Upper lobe of right lung (tissue), 1 donor: ENCODE data around the gene NBL1. TPM values are rescaled to one million over a fixed set of nuclear protein-coding genes. Genes with fewer than 3 reads are reported as not detected.

ENCODE experiments used
- ATAC-seq: fragments of 200-7000 bp; cut with Tn5 transposase; one replicate; pipeline ENCODE4 v1.9.1; 2020; ENCODE audit warnings: mild to moderate bottlenecking, moderate library complexity
- DNase-seq: peaks from one replicate; pipeline ENCODE4 v3.0.0-alpha.2; 2020
- H3K27ac ChIP-seq: fragments of 200-600 bp; one replicate; pipeline ENCODE4 v1.8.0; 2022
- H3K27me3 ChIP-seq: fragments of 200-600 bp; one replicate; pipeline ENCODE4 v1.8.0; 2022; ENCODE audit warnings: mild to moderate bottlenecking
- H3K36me3 ChIP-seq: fragments of 200-600 bp; one replicate; pipeline ENCODE4 v1.8.0; 2022
- H3K4me1 ChIP-seq: fragments of 200-600 bp; one replicate; pipeline ENCODE4 v1.8.0; 2022
- H3K4me3 ChIP-seq: fragments of 200-600 bp; one replicate; pipeline ENCODE4 v1.8.0; 2022; ENCODE audit warnings: mild to moderate bottlenecking
- H3K9me3 ChIP-seq: fragments of 200-600 bp; one replicate; pipeline ENCODE4 v1.8.0; 2022
- intact Hi-C: fragments of 100-400 bp; cut with DNase I; formaldehyde crosslinking; loops from one replicate; pipeline ENCODE4 v1.11.0; 2022
- total RNA-seq: library from RNA; stranded (reverse); fragmentation: NEBNext Ultra II Directional; extraction: Animal tissue kit (Norgen Biotek cat#: 25700); gene quantifications from one replicate; pipeline ENCODE4 v1.2.1, GENCODE V29; 2021
- TF ChIP-seq, protein P1 (sequence below): fragments of 200-600 bp; IDR thresholded peaks from one replicate; pipeline ENCODE4 v1.8.0; 2022; ENCODE audit warnings: antibody characterized with exemption
- donor health status: DM: no; HTN: yes; CAD: no; lungs with severe emphysema.

Gene NBL1
- total RNA-seq, 1 donor from 2014 or later: 218 TPM

DNA sequence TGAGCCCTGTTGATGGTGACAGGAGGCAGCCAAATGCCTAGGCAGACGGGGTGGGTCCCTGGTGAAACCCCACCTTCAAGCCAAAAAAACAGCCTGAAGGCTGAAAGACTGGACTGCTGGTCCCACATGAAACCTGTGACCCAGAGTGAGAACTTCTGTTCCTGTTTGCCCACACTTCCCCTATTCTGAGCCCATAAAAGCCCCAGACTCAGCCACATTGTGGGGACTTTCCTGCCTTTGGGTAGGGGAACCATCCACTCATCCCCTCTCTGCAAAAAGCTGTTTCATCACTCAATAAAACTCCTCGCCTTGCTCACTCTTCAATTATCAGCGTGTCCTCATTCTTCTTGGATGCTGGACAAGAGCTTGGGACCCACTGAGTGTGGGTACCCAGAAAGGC, 45.7 kb downstream of the NBL1 start:
- no peak overlapping the region for H3K27ac ChIP-seq
- no peak overlapping the region for H3K4me3 ChIP-seq
- H3K4me1 ChIP-seq: no peaks in the 10 kb centered on the region
- peaks cover 14% of the 10 kb centered on the region for H3K36me3 ChIP-seq
- no peaks in the 10 kb centered on the region for H3K9me3 ChIP-seq
- no peak for ATAC-seq
- intact Hi-C loops: no loop called here
- TF ChIP-seq, protein P1, sequence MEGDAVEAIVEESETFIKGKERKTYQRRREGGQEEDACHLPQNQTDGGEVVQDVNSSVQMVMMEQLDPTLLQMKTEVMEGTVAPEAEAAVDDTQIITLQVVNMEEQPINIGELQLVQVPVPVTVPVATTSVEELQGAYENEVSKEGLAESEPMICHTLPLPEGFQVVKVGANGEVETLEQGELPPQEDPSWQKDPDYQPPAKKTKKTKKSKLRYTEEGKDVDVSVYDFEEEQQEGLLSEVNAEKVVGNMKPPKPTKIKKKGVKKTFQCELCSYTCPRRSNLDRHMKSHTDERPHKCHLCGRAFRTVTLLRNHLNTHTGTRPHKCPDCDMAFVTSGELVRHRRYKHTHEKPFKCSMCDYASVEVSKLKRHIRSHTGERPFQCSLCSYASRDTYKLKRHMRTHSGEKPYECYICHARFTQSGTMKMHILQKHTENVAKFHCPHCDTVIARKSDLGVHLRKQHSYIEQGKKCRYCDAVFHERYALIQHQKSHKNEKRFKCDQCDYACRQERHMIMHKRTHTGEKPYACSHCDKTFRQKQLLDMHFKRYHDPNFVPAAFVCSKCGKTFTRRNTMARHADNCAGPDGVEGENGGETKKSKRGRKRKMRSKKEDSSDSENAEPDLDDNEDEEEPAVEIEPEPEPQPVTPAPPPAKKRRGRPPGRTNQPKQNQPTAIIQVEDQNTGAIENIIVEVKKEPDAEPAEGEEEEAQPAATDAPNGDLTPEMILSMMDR: no peak
- H3K27me3 ChIP-seq: no peaks in the 10 kb centered on the region
- DNase-seq: no peak

DNA sequence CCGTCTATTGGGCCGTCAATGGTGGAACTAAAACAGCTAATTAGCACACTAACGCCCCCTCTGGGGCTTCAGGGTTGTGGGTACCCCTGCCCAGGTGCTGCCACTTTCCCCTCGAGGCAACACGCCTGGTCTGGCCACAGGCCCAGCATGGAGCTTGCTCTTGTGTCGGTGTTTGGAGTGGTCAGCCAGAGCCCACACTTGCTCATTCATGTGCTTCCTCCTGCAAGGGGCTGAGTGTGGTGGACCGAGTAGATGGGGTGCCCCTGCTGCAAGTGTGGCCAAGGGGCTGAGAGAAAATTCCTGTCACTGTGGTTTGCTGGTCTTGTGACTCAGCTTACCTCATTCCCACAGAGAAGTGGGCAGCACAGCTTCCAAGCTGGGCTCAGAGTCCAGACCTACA, 46.2 kb downstream of the NBL1 start:
- no peak overlapping the region for H3K4me3 ChIP-seq
- no peak for DNase-seq
- intact Hi-C loops: no loop called here
- H3K27me3 ChIP-seq: no peaks in the 10 kb centered on the region
- no peak overlapping the region for H3K27ac ChIP-seq
- H3K9me3 ChIP-seq: no peaks in the 10 kb centered on the region
- TF ChIP-seq, protein P1: no peak
- no peak for ATAC-seq
- H3K36me3 ChIP-seq: peaks cover 14% of the 10 kb centered on the region
- no peaks in the 10 kb centered on the region for H3K4me1 ChIP-seq

DNA sequence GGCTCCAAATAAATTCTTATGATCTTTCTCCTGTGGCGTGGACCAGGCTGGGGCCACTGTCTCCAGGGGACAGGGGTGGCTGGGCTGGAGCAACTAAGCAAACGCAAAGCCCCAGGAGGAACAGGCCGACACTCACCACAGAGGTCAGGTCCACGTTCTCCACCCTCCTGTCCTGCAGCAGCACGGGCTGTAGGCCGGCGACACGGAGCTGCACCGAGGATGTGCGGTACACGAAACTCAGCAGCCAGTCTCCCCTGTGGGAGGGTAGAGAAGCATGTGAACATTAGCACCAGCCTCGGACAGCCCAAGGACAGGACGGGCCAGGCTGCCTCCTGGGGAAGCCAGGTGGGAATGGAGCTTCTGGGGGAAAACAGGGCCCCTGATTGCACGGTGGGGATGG, 50.2 kb downstream of the NBL1 start:
- no peak overlapping the region for H3K4me3 ChIP-seq
- no peaks in the 10 kb centered on the region for H3K27me3 ChIP-seq
- no peak overlapping the region for H3K27ac ChIP-seq
- TF ChIP-seq, protein P1: no peak
- peaks cover 21% of the 10 kb centered on the region for H3K36me3 ChIP-seq
- ATAC-seq: no peak
- no peak for DNase-seq
- no peaks in the 10 kb centered on the region for H3K9me3 ChIP-seq
- intact Hi-C loops: no loop called here
- H3K4me1 ChIP-seq: no peaks in the 10 kb centered on the region

DNA sequence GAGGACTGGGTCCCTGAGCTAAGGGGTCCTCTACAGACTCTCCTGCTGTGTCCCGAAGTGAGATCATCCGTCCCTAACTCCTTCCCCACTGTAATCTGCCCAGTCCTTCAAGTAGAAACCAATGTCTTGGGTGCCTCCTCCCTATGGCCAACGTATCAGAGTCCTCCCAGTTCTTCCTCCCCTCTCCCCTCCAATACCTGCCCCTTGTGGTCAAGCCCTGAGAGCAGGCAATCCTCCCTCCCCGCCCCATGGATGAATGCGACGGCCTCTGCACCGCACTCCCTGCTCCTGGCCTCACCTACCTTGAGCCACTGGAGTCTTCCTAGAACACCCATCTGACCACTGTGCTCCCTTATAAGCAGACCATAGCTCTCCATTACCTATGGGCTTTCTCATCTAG, 51.7 kb downstream of the NBL1 start:
- intact Hi-C loops: no loop called here
- H3K27me3 ChIP-seq: no peaks in the 10 kb centered on the region
- no peaks in the 10 kb centered on the region for H3K4me1 ChIP-seq
- H3K27ac ChIP-seq: no peak overlapping the region
- DNase-seq: no peak
- no peaks in the 10 kb centered on the region for H3K9me3 ChIP-seq
- H3K4me3 ChIP-seq: no peak overlapping the region
- no peak for ATAC-seq
- TF ChIP-seq, protein P1: no peak
- peaks cover 21% of the 10 kb centered on the region for H3K36me3 ChIP-seq

DNA sequence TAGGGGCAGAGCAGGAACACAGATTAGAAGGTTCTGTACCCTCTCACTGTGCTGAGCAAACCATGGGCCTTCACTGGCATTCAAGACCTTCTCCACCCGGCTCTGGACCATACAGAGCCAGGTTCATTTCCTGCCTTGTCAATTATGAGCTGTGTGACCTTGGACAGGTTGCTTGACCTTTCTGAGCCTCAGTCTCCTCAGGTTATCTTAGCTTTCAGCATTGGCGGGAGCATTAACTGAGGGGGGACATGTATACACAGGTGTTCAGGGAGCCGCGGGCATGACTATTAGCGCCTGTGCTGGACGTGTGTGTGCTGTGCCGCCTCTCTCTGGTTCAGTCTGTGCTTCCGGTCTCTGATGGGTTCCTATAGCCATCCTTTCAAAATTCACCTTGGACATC, 52.7 kb downstream of the NBL1 start:
- ATAC-seq: no peak
- H3K36me3 ChIP-seq: peaks cover 21% of the 10 kb centered on the region
- no peaks in the 10 kb centered on the region for H3K4me1 ChIP-seq
- H3K27ac ChIP-seq: no peak overlapping the region
- TF ChIP-seq, protein P1: no peak
- H3K4me3 ChIP-seq: no peak overlapping the region
- no peak for DNase-seq
- no peaks in the 10 kb centered on the region for H3K9me3 ChIP-seq
- intact Hi-C loops: no loop called here
- H3K27me3 ChIP-seq: no peaks in the 10 kb centered on the region

DNA sequence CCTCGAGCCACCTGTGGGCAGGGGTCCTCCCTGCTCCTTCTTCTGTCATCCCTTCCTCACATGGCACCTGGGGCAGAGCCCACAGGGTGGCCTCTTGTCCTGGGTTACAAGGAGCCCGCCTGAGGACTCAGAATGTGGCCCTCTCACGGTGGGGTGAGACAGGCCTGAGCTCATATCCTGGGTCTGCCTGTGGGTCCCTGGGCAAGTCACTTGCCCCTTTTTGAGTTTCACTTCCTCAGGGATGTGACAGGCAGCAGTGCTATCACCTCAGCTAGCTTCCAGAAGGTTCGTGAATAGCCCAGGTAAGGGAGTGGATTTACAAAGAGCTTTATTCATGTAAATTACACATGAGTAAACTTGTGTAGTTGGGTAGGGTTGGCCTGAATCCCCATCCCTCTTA, 54.1 kb downstream of the NBL1 start:
- no peaks in the 10 kb centered on the region for H3K9me3 ChIP-seq
- H3K4me1 ChIP-seq: no peaks in the 10 kb centered on the region
- H3K27ac ChIP-seq: no peak overlapping the region
- DNase-seq (no peak), ATAC-seq (no peak)
- intact Hi-C loops: no loop called here
- H3K4me3 ChIP-seq: no peak overlapping the region
- H3K36me3 ChIP-seq: peaks cover 20% of the 10 kb centered on the region
- TF ChIP-seq, protein P1: no peak
- no peaks in the 10 kb centered on the region for H3K27me3 ChIP-seq
